HG03439 (cell line): ENCODE data around the gene CDKAL1.
"Not testable (repeated sequence)": the region's sequence is repeated elsewhere in the genome, so short reads cannot be mapped to it uniquely, and the experiment has no call there.

Experiments used
- ATAC-seq: cut with Tn5 transposase; IDR thresholded peaks from one replicate; pipeline ENCODE4 v1.9.1; 2021; ENCODE audit warnings: mild to moderate bottlenecking, moderate library complexity; ENCODE audit not compliant: unreplicated experiment

CDKAL1 gene

GRCh38 chr6:20826378-20826777 is 292.1 kb downstream of the CDKAL1 start:
- no peak for ATAC-seq

DNA sequence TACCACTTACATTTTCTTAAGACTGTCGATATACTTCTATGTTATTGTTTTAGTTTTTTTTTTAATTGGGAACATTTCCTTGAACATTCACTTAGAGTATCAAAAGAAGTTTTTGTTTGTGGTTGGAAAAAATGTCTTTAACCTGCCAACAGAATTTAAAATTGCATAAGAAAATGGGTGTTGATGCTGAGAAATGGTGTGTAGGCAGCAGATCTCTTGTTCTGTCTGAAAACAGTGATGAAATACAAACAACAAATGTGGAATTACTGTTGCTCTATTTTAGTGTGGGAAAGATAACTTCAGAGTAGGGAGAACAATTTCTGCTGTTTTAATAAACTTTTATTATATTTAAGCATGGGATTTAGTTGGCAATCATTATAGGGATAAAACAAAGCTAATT is 293.5 kb downstream of the CDKAL1 start:
- ATAC-seq: no peak

- no peak for ATAC-seq
Observed at GRCh38 chr6:20830576-20830975, 296.3 kb downstream of the CDKAL1 start.

DNA sequence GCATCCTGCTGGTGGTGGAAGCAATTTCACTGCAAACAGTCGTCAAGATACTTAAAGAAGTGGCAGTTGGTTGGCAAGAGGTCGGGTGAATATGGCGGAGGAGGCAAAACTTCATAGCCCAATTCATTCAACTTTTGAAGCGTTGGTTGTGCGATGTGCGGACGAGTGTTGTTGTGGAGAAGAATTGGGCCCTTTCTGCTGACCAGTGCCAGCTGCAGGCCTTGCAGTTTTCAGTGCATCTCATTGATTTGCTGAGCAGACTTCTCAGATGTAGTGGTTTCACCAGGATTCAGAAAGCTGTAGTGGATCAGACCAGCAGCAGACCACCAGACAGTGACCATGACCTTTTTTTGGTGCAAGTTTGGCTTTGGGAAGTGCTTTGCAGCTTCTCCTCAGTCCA is 297.0 kb downstream of the CDKAL1 start:
- not testable (repeated sequence) for ATAC-seq

GRCh38 chr6:20833881-20834515 is 299.7 kb downstream of the CDKAL1 start:
- no peak for ATAC-seq

- ATAC-seq: no peak
Observed at GRCh38 chr6:20835315-20836010, 301.2 kb downstream of the CDKAL1 start.

- no peak for ATAC-seq
Observed at GRCh38 chr6:20837189-20837588, 302.9 kb downstream of the CDKAL1 start.

DNA sequence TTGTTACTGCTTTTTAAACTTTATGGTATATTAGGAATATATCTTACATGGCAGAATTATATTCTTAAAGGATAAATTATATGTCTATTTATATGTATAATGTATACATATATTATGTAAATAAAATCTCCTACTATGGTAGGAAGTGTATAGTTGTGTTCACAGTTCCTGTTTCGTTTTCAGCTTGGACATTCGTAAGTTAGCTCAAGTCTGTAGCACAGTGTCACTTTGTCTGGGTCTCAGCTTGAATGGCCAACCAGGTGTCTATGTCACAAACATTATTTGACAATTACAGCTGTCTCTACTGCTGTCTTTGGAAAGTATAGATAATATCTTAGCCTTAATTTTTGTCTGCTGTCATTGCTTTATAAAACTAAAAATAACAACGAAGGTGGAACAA is 303.9 kb downstream of the CDKAL1 start:
- ATAC-seq: no peak

- ATAC-seq: no peak
Observed at GRCh38 chr6:20839630-20840029, 305.4 kb downstream of the CDKAL1 start.

DNA sequence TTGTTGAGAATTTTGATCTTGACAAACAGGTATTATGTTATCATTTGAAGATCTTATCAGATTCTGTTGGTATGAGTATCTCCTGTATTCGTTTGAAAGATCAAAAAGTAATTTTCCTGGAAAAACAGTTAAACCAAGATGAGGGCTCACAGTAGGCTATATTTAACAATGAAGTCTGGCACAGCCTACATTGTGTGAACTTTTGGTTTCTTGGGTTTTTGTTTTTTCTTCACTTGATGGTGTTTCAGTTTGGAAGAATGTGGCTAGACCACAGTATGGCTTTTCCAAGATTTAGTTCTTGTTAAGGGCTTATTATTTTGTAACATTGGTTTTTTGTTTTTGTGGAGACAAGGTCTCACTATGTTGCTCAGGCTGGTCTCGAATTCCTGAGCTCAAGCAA is 306.4 kb downstream of the CDKAL1 start:
- ATAC-seq: no peak

DNA sequence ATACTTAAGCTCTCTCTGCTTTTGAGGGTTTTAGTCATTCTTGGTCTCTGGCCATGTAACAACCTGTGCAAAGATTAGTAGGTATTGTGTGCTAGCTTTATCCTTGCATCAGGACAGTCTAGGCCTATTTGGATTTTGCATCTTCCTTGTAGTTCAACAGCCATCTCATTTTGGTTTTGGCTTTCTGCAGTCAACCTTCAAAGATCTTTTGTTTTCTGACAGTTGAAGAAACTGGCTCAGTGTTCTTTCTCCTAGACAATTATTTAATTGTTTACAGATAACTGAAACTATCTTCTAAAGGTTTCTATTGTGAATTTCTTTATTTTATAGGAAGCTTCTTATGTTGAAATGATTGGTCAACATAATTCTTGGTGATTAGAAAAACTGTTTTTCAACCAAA is 307.5 kb downstream of the CDKAL1 start:
- no peak for ATAC-seq

DNA sequence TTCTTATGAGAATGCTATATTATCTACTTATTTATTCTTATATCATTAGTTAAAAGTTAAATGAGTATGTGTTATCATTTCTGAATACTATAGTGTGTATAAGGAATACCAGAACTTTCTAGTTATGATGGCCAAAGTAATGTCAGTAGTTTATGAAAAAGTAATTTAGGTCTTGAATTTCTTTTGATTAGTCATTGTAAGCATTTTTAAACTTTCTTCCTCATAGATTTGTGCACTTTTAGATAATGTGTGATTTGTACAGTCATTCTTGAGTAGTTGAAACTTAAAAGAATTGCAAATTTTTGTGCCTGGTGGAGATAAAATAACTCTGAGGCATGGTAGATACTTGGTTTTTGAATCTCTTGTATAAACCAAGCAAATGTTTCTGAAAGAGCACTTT is 311.3 kb downstream of the CDKAL1 start:
- no peak for ATAC-seq

DNA sequence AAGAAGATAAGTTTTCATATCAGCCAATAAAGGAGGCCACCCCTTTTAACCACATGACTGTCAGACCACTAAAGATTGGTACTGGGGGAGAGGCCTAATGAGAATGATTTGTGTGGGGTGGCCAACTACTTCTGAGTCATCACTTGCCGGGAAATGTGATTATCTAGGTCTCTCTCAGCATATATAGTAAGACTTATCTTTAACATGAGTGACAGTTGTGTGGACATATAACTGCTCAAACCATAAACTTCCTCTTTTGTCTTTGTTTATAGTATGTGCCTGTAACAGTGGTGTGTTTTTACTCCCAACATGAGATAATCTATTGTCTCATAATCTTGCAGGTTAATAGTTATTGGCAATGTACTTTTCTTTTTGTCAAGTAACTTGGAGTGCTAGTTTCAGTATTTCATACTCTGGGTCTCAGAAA is 312.4 kb downstream of the CDKAL1 start:
- ATAC-seq: peak; percentile 54

- no peak for ATAC-seq
Observed at GRCh38 chr6:20847904-20848303, 313.6 kb downstream of the CDKAL1 start.

DNA sequence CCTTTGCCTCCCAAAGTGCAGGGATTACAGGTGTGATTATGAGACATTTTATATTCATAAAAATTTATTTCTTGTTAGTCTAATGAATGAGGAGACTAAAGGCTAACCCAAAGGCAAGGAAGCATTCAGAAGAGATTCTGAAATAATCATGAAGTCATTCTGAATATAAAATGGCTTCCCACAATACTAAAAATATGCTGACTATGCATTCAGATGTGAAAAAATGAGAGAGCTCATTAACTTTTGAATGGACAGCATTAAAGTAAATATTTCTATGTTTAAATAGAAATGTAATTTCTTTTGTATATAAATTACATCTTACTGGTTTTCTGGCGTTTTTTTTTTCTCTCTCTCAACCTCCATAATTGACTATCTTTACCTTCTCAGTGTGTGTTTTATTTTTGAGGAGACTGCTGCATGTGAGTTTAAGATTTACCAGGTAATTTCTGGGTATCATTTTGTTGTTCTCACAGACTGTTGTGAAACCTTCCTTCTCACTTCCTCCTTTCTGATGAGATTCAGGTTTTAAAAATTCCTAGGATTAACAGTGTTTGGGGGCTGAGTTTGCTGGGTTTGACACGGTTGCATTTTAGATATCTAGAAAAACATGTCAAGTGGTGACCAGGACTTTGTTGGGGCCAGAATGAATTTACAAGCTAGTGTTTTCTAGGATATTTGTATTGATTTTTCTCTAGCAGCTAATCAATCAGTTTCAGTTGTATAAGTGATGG is 316.6 kb downstream of the CDKAL1 start:
- ATAC-seq: no peak

DNA sequence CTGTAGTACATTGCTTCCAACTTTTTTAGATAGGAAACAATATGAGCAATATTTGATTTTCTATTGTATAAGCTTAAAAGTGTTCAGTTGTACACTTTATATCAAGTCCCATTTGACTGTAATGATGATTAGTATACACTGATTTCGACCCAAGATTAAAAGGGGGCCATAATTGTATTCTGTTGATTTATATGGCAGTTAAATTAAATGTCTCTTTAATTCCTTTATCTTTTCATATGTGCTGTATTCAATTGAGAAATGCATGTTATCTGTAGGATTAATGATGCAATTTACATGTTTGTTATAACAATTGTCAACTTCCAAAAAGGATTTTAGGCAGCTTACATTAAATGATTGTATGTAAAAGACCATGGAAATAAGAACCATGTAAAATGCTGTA is 317.5 kb downstream of the CDKAL1 start:
- ATAC-seq: no peak

GRCh38 chr6:20853828-20854227 is 319.6 kb downstream of the CDKAL1 start:
- no peak for ATAC-seq

DNA sequence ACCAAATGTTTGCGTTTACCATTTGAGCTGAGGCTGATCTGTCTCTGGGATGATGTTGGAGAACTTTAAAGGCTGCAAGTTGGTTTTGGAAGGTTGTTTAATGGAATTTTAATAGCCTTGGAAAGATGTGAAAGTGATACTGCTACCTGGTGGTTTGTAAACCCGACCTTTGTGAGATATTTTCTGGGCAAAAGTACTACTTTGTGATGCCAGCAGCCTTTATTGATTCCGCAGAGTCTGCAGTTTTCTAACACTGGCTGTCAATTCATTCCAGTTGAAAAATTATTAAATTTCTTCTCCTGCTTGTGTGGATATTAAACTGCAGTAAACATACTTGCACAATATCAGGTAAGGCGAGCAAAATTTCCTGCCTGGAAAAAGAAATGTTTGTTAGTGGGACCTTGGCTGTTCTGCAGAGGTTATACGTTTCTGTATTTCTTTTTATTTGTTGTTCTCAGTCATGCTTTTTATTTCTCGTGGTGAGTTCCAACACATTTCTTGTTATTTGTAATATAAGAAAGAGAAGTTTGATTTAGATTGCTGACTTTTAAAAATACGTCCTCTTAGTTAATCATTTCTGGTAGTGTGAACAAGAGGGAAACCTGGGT is 322.5 kb downstream of the CDKAL1 start:
- no peak for ATAC-seq

GRCh38 chr6:20861481-20861880 is 327.2 kb downstream of the CDKAL1 start:
- no peak for ATAC-seq

- ATAC-seq: no peak
Observed at GRCh38 chr6:20866036-20866435, 331.8 kb downstream of the CDKAL1 start.

DNA sequence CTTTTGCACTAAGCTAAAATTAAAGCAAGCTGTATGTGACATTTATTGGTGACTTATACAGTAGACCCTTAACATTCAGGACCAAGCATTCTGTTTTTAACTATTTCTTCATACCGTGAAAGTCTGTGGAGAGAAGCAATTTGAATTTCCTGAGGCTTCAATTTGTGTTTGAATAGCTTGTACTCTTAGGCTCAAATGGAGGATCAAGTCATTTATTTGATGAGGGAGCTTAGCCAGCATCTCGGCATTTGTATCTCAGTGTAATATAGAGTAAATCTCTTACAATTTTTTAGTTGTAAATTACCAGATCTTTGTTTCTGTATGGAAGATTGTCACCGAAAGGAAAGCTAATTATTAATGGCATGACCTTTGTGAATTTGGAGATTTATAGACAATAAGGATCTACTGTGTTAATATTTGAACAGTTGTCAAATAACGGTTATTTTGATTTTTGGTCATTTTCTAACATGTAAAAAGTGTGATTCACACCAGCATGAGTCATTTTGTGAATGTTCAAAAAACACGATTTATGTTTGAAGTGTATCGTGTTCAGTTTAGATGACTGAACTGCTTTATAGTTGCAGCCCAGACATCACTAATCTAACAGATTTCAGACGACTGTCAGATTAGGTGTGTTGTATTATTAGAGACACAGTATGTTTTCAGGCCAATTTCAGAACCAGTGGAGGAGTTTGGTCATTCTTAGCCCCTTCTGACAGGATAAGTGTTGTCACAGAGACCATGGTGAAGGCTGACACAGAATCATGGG is 332.9 kb downstream of the CDKAL1 start:
- ATAC-seq: no peak
